Liver (tissue), 9 donors: Measurements from ENCODE around the gene GPR156. TPM values are rescaled to one million over a fixed set of nuclear protein-coding genes. Genes with fewer than 3 reads are reported as not detected.

Experiments
- DNase-seq: peaks from one replicate; pipeline ENCODE4 v3.0.0-alpha.2; 2017; ENCODE audit warnings: low spot score
- H3K27ac ChIP-seq, 2 donors: one replicate each; pipeline ENCODE4 v1.7.0; 2013; ENCODE audit warnings: inconsistent platforms in 2 of 2, low read length in 2 of 2, control low read depth in 1 of 2, low read depth in 1 of 2, mild to moderate bottlenecking in 1 of 2
- H3K27me3 ChIP-seq, 4 donors: one replicate each; pipeline versions ENCODE4 v1.6.1 to v1.7.0; 2013; ENCODE audit warnings: low read length in 3 of 4, inconsistent platforms in 1 of 4, mild to moderate bottlenecking in 1 of 4, moderate library complexity in 1 of 4; ENCODE audit not compliant: control insufficient read depth in 4 of 4, insufficient read depth in 4 of 4
- H3K36me3 ChIP-seq, 4 donors: one replicate each; pipeline versions ENCODE4 v1.6.1 to v1.7.0; 2013; ENCODE audit warnings: low read length in 3 of 4, mild to moderate bottlenecking in 3 of 4, low read depth in 1 of 4, moderate library complexity in 1 of 4; ENCODE audit not compliant: control insufficient read depth in 4 of 4, insufficient read depth in 3 of 4
- H3K4me1 ChIP-seq, 4 donors: one replicate each; pipeline versions ENCODE4 v1.6.1 to v1.7.0; 2013; ENCODE audit warnings: low read length in 3 of 4, mild to moderate bottlenecking in 3 of 4, moderate library complexity in 1 of 4; ENCODE audit not compliant: control insufficient read depth in 4 of 4, insufficient read depth in 4 of 4
- H3K4me3 ChIP-seq, 3 donors: one replicate each; pipeline versions ENCODE4 v1.6.1 to v1.7.0; 2013; ENCODE audit warnings: low read length in 3 of 3, control low read depth in 1 of 3, low read depth in 1 of 3, mild to moderate bottlenecking in 1 of 3
- H3K9ac ChIP-seq, 2 donors: one replicate each; pipeline ENCODE4 v1.7.0; 2013; ENCODE audit warnings: low read length in 2 of 2, mild to moderate bottlenecking in 2 of 2, moderate library complexity in 2 of 2, control low read depth in 1 of 2, low read depth in 1 of 2
- H3K9me3 ChIP-seq, 4 donors: one replicate each; pipeline versions ENCODE4 v1.6.1 to v1.7.0; 2013; ENCODE audit warnings: low read length in 3 of 4; ENCODE audit not compliant: control insufficient read depth in 4 of 4
- ATF3 ChIP-seq: IDR thresholded peaks from 2 replicates; pipeline ENCODE4 v1.6.1; 2016; ENCODE audit warnings: antibody characterized with exemption
- CTCF ChIP-seq: fragments of 150-350 bp; IDR thresholded peaks from 2 replicates; pipeline ENCODE4 v1.5.1; 2017; ENCODE audit warnings: improper control_type of control experiment, low read depth, low read length; ENCODE audit not compliant: missing input control
- FOXA1 ChIP-seq: IDR thresholded peaks from 2 replicates; pipeline ENCODE4 v1.6.1; 2016; ENCODE audit warnings: antibody characterized with exemption
- FOXA2 ChIP-seq: IDR thresholded peaks from 2 replicates; pipeline ENCODE4 v1.6.1; 2016; ENCODE audit warnings: antibody characterized with exemption
- GABPA ChIP-seq, 2 donors: IDR thresholded peaks in 1 of 2; conservative IDR thresholded peaks in 1 of 2; 2 replicates each; pipeline ENCODE4 v1.6.1; 2016; ENCODE audit warnings: antibody characterized with exemption in 2 of 2, mild to moderate bottlenecking in 1 of 2, moderate library complexity in 1 of 2
- HNF4A ChIP-seq, 2 donors: conservative IDR thresholded peaks; 2 replicates each; pipeline ENCODE4 v1.6.1; 2016; ENCODE audit warnings: antibody characterized with exemption in 2 of 2, mild to moderate bottlenecking in 2 of 2
- HNF4G ChIP-seq: IDR thresholded peaks from 2 replicates; pipeline ENCODE4 v1.6.1; 2016; ENCODE audit warnings: antibody characterized with exemption
- JUND ChIP-seq, 2 donors: IDR thresholded peaks; 2 replicates each; pipeline ENCODE4 v1.6.1; 2016; ENCODE audit warnings: antibody characterized with exemption in 2 of 2
- NR2F2 ChIP-seq: IDR thresholded peaks from 2 replicates; pipeline ENCODE4 v1.6.1; 2016; ENCODE audit warnings: antibody characterized with exemption
- RAD21 ChIP-seq, 2 donors: IDR thresholded peaks; 2 replicates each; pipeline ENCODE4 v1.6.1; 2016; ENCODE audit warnings: antibody characterized with exemption in 2 of 2, mild to moderate bottlenecking in 2 of 2
- RXRA ChIP-seq, 2 donors: IDR thresholded peaks; 2 replicates each; pipeline ENCODE4 v1.6.1; 2017 to 2018; ENCODE audit warnings: antibody characterized with exemption in 2 of 2, mild to moderate bottlenecking in 1 of 2
- SP1 ChIP-seq: IDR thresholded peaks from 2 replicates; pipeline ENCODE4 v1.6.1; 2018; ENCODE audit warnings: antibody characterized with exemption, mild to moderate bottlenecking
- YY1 ChIP-seq: IDR thresholded peaks from 2 replicates; pipeline ENCODE4 v1.6.1; 2016; ENCODE audit warnings: antibody characterized with exemption, mild to moderate bottlenecking
- ZBTB33 ChIP-seq: IDR thresholded peaks from 2 replicates; pipeline ENCODE4 v1.6.1; 2016; ENCODE audit warnings: antibody characterized with exemption
- WGBS: extraction: QIAGEN DNeasy Blood & Tissue Kit; methylation state at CpG from one replicate; pipeline ENCODE4 v1.1.7; 2013; 5-methylcytosine and 5-hydroxymethylcytosine counted together
- polyA plus RNA-seq, 2 donors: library from polyadenylated mRNA; stranded (reverse) in 1 of 2; unstranded in 1 of 2; fragments of 200-250 nt in 1 of 2; fragments of >200 nt in 1 of 2; fragmentation: Nextera tagmentation in 1 of 2; extraction: Ambion mirVana in 1 of 2; gene quantifications; one replicate each; pipeline versions ENCODE4 v1.2.1 to v1.2.3, GENCODE V29; 2013 to 2015
- total RNA-seq, 2 donors: library from RNA; depleted of rRNA; stranded (reverse); fragments of >200 nt; gene quantifications; one replicate each; pipeline ENCODE4 v1.2.3, GENCODE V29; 2014
- TF ChIP-seq, protein P1 (sequence below): IDR thresholded peaks from 2 replicates; pipeline ENCODE4 v1.6.1; 2016; ENCODE audit warnings: antibody characterized with exemption, mild to moderate bottlenecking
- donor health status: healthy.
- donor health status: healthy.
- donor health status: healthy.
- donor health status: healthy.
- donor health status: healthy.

GPR156 gene
- total and polyA plus RNA-seq, 4 donors: 0.02 to 0.17 (median 0.09) TPM; not detected in 1

DNA sequence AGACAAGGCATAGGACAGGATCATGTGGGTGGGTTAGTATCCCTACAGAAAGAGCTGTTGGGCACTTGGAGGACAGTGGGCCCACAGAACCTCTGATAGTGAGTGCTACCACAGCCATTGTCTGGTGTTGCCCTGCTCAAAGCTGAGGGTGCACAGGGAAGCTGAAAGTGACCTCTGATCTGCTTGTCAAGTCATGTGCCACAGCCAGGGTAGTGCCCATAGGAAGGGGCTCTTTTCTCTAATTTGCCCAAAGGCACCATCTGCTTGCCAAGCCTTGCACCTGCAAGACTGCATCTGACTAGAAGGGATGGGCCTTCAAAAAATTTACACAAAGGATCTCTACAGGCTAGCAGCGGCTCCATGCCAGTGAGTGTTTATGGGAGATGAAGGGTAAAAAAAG is 103.4 kb downstream of the GPR156 start:
- H3K27me3 ChIP-seq: no peaks in the 10 kb centered on the region
- 98% methylated on average over 1 of the region's 1 CpG for WGBS
- H3K4me1 ChIP-seq: no peaks in the 10 kb centered on the region
- H3K4me3 ChIP-seq: no peak overlapping the region
- no peak overlapping the region for H3K27ac ChIP-seq
- H3K36me3 ChIP-seq: no peaks in the 10 kb centered on the region
- no peak overlapping the region for H3K9ac ChIP-seq
- TF ChIP-seq HNF4A (conservative IDR thresholded peaks at IDR 0.05) (no peak), RXRA (IDR thresholded peaks at IDR 0.05) (no peak), GABPA (IDR thresholded peaks at IDR 0.05 in 1 of 2, conservative IDR thresholded peaks at IDR 0.05 in 1 of 2) (no peak), HNF4G (no peak), CTCF (no peak), ZBTB33 (no peak), JUND (IDR thresholded peaks at IDR 0.05) (no peak), NR2F2 (no peak), FOXA2 (no peak), ATF3 (no peak), YY1 (no peak)
- TF ChIP-seq, protein P1, sequence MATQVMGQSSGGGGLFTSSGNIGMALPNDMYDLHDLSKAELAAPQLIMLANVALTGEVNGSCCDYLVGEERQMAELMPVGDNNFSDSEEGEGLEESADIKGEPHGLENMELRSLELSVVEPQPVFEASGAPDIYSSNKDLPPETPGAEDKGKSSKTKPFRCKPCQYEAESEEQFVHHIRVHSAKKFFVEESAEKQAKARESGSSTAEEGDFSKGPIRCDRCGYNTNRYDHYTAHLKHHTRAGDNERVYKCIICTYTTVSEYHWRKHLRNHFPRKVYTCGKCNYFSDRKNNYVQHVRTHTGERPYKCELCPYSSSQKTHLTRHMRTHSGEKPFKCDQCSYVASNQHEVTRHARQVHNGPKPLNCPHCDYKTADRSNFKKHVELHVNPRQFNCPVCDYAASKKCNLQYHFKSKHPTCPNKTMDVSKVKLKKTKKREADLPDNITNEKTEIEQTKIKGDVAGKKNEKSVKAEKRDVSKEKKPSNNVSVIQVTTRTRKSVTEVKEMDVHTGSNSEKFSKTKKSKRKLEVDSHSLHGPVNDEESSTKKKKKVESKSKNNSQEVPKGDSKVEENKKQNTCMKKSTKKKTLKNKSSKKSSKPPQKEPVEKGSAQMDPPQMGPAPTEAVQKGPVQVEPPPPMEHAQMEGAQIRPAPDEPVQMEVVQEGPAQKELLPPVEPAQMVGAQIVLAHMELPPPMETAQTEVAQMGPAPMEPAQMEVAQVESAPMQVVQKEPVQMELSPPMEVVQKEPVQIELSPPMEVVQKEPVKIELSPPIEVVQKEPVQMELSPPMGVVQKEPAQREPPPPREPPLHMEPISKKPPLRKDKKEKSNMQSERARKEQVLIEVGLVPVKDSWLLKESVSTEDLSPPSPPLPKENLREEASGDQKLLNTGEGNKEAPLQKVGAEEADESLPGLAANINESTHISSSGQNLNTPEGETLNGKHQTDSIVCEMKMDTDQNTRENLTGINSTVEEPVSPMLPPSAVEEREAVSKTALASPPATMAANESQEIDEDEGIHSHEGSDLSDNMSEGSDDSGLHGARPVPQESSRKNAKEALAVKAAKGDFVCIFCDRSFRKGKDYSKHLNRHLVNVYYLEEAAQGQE: no peak
- DNase-seq: no peak
- H3K9me3 ChIP-seq: no peaks in the 10 kb centered on the region

GRCh38 chr3:120180731-120181412 is 104.2 kb downstream of the GPR156 start:
- 94% methylated on average over 3 of the region's 3 CpGs for WGBS
- H3K4me1 ChIP-seq: no peaks in the 10 kb centered on the region
- no peaks in the 10 kb centered on the region for H3K27me3 ChIP-seq
- no peaks in the 10 kb centered on the region for H3K36me3 ChIP-seq
- no peak overlapping the region for H3K9ac ChIP-seq
- no peak overlapping the region for H3K27ac ChIP-seq
- TF ChIP-seq, protein P1: no peak
- TF ChIP-seq SP1: no peak
- no peak for TF ChIP-seq RAD21 (IDR thresholded peaks at IDR 0.05)
- TF ChIP-seq NR2F2: no peak
- TF ChIP-seq ATF3: no peak
- no peak for TF ChIP-seq ZBTB33
- no peak for TF ChIP-seq GABPA (IDR thresholded peaks at IDR 0.05 in 1 of 2, conservative IDR thresholded peaks at IDR 0.05 in 1 of 2)
- TF ChIP-seq FOXA2: no peak
- TF ChIP-seq FOXA1: no peak
- H3K9me3 ChIP-seq: no peaks in the 10 kb centered on the region
- no peak overlapping the region for H3K4me3 ChIP-seq
- no peak for DNase-seq
